Mammary epithelial cell (primary cell): ENCODE results near the gene COG7.

Source experiments
- CTCF ChIP-seq, 2 donors: IDR thresholded peaks in 1 of 2; conservative IDR thresholded peaks in 1 of 2; 2 replicates each; pipeline ENCODE4 v1.5.1; 2011 to 2012; ENCODE audit warnings: inconsistent platforms in 2 of 2, low read length in 2 of 2, mild to moderate bottlenecking in 2 of 2, control low read depth in 1 of 2, low read depth in 1 of 2; ENCODE audit not compliant: insufficient read depth in 1 of 2; ENCODE audit errors: extremely low read depth in 1 of 2
- EZH2 ChIP-seq: IDR thresholded peaks from 2 replicates; pipeline ENCODE4 v1.6.1; 2012; ENCODE audit warnings: low read length, inconsistent platforms, borderline replicate concordance

GRCh38 chr16:23378256-23378655 is 74.7 kb downstream of the COG7 start:
- TF ChIP-seq CTCF (conservative IDR thresholded peaks at IDR 0.05 in 1 of 2, IDR thresholded peaks at IDR 0.05 in 1 of 2; ENCODE audit: extremely low read depth in 1 of 2, insufficient read depth in 1 of 2, low read depth in 1 of 2, low read length in 2 of 2) = no peak
- TF ChIP-seq EZH2 = no peak
